ENCODE data around the gene ETV1.

The ETV1 gene

DNA sequence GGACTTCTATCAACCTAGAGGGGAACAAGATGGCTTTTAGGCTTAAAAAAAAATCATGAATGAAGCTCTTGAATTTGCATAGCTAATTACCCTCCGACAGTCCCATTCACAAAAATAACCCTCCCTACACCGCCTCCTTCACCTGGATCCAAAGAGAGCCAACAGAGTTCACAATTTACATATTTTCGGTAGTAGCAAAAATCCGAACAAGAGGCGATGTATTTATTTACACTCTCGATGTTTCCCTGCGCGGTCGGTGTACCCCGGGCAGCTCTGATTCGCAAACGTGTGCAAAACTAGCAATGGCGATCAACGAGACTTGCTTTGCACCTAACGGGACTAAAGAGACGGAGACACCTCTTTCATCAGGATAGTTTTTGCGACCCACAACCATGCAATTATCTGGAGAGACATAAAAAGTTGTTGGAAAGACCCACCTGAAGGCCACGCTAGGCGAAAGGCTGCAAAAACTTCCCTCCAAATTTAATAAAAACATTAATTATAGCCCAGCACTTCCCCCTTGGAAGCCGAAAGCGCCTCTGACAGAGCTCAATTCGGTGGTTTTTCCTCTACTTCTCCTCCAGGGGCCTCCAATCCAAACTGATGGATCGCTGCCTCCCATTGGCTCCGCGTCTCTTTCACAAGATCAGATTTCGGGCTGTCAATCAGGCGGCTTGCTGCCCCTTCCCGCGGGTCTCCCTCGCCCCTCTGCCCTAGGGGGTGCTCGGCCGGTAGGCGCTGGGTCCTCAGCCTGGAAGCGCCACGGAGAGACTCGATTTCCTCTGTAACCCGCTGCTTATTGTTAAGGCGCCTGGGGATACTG is at the start of gene ETV1:
Gene ETV1 (minus strand): TSS at position 541 of the 823 bp plus-strand sequence. CDS start 614 bp downstream, outside the sequence.
- peak; percentile 94 for DNase-seq (ENCODE audit: low read depth, low spot score)

DNA sequence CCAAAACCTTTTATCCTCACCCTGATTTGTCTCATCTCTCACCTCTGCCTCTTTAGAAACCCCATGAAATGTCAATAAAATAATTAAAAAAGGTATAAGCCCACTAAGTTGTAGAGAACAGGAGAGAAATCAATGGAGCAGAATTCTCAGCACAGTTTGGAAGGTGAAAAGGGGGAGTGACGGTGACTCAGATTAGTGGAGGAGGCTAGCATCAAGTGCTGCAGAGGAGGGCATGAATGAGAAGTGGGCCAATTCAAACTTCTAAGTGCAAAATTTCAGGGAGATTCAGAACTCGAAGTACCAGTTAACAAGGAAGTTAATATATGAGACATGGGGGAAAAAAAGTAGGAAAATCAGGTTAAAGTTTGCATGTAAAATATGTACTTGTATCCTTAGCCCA is 34.9 kb upstream of the ETV1 start:
- no peak for DNase-seq (ENCODE audit: low read depth, low spot score)

DNA sequence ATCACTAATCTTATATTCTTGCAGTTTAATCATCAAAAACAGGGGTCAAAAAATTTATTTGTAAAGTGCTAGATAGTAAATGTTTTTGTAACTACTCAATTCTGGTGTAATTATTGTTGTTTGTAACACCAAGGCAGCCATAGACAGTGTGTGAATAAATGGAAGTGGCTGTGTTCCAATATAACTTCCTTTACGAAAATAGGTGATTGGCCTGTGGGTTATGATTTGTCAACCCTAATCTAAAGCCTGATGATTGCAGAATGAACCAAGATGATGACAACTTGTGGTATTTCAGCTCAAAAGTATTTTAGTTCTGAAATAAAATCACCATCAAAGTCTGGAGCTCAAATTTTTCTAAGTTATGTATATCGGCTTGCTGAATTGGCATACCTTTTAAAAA is 34.4 kb upstream of the ETV1 start:
- no peak for DNase-seq (ENCODE audit: low read depth, low spot score)

DNA sequence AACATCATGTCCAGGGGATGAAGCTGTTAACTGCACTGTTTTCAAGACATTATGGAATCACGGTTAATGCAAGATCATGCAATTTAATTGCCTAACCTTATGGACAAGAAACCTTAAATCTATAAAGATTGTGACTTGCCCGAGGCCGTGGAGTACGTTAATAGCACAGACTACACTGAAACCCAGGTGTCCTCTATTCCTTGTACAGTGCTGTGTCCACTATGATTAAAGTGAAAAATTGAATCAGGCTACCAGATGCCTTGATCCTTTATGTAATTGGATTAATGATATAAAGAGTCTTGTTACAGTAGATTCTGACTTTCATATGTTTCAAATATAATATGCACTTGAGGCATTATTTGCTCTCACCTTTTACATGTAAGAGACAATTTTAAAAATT is 33.9 kb upstream of the ETV1 start:
- no peak for DNase-seq (ENCODE audit: low read depth, low spot score)

DNA sequence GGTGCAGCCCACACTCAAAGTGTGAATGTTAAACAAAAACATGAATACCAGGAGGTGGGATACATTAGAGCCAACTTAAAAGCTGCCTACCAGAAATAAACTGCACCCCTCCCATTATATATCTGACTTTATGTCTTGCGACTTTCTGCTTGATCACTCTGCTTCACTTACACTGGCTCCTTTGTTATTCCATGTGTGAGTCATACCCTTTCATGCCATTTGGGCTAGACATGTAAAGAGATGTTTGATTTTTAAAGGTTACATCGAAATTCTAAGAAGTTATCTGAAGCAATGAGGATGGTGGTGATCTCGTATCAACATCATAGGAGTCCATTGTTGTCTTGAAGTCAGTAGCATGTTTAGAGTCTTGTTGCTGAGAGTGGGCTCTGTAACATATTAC is 31.6 kb upstream of the ETV1 start:
- DNase-seq (ENCODE audit: low read depth, low spot score), result no peak

DNA sequence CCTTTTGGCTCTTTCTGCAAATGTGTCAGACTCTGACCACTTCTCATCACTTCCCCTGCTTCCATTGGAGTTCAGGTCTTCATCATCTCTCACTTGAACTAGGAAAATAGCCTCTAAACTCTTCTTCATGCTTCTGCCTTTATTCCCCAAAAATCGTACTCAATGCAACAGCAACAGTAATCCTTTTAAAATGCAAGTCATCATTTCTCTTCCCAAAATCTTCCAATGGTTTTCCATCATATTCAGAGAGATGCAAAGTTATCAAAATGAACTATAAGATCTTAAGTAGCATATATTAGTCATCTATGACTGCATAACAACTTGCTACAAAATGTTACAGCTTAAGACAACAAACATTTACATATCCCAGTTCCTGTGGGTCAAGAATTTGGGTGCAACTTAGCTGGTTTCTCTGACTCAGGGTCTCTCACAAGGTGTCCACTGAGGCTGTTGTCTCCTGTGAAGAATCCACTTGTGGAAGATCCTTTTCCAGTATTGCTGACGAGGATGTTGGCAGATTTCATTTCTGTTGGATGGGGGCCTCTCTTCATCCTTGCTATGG is 31.0 kb upstream of the ETV1 start:
- no peak for DNase-seq (ENCODE audit: low read depth, low spot score)

DNA sequence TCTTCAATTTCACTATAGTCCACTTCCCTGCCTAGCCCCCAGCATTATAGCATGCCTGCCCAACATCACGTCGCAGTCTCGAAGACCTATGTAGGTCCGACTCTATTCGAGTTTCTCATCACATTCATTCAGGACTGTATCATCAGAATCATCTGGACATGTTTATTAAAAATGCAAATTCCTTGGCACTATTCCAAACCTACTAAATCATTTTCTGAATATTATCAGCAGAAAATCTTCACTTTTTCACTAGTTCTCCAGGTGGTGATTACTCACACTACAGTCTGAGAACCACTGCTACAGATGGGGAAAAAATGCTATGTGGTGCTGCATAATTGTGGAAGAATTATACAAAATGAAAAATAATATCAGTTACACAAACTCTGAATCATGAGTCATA is 29.3 kb upstream of the ETV1 start:
- no peak for DNase-seq (ENCODE audit: low read depth, low spot score)

DNA sequence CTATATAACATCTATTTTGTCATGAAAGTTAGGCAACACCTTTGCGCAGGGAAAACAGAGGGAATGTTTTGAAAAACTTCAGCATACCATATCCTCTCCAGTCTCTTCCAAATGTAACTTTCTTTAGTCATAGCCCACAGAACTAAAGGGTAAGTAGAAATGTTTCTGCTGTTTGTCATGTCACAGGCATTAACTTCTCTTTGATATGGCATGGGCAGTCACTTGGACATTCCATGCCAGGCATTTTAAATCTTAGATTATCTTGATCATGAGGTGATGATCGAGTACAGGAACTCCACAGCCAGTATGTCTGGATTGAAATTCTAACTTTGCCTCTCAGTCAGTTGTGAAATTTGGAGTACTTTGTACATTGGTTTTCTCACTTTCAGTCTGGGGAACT is 27.5 kb upstream of the ETV1 start:
- no peak for DNase-seq (ENCODE audit: low read depth, low spot score)

DNA sequence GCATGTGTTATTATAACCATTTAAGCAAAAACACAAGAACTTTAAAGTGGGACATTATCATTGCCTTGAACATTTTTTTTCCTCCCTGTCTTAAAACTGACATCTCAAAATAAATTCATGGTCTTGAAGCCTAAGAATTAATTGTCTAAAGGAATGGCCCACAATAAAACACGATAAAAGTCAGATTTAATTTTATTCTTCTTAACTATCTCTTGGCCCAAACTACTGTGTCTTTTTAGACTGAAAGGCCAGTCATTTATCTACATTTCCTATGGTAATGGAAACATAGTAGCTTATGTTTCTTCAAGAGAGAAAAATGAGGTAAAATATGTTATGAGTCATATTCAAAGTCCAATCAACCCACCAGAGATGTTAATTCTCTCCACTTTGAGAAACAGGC is 24.4 kb upstream of the ETV1 start:
- no peak for DNase-seq (ENCODE audit: low read depth, low spot score)

DNA sequence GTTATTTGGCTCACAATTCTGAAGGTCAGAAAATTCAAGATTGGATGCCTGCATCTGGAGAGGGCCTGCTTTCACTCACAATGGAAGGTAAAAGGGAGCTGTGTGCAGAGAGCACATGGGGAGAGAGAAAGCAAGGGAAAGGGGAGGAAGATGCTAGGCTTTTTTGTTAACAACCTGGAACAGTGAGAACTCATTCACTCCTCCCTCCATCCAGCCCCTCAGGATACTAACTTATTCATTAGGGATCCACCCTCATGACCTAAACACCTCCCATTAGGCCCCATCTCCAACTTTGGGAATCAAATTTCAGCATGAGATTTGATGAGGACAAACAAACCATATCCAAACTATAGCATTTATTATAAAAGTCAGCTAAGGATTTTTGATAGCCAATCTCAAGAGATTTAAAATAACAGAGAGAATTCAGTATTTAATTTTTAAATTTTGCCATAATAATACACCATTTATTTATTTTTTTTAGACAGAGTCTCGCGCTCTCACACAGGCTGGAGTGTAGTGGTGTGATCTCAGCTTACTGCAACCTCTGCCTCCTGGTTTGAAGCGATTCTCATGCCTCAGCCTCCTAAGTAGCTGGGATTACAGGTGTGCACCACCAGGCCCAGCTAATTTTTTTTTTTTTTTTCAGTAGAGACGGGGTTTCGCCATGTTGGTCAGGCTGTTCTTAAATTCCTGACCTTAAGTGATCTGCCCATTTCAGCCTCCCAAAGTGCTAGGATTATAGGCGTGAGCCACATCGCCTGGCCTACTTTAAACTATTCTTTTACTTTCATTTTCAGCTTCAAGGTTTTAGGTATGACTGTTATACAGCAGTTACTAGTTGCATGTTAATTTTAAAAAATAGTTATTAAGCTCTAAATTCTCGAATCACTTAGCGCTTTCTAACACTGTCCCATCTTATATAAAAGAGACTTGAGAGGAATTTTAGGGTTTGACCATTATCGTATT is 20.3 kb upstream of the ETV1 start:
- no peak for DNase-seq (ENCODE audit: low read depth, low spot score)

DNA sequence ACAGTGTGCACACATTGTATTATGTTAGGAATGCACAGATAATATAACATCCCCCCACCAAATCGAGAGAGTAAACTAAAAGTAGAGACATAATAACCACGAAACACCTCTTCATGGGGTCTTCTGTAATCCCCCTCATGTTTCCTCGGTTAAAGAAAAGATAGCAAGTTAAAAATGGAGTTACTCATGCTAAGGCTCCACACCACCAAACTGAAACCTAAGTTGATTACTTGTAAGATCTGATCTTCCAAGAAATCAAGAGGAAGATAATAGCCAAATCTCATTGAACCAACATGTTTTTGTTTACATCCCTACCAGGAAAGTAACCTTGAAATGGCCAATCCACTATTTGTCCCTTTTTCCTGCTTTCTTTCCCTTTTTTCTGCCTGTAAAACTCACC is 11.7 kb upstream of the ETV1 start:
- DNase-seq (ENCODE audit: low read depth, low spot score), result no peak

DNA sequence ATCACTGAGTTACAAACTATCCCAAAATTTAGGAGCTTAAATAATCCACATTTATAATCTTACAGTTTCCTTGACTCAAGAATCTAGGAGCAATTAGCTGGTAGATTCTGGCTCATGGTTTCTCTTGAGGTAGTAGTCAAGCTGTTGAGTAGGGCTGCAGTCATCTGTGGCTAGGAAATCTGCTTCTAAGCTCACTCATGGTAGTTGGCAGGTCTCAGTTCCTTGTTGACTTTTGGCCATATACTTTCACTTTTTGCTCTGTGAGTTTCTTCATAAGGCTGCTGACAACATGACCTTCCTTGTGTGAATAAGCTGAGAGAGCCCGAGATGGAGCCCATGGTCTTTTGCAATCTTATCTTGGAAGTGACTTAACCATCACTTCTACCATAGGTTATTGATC is 10.8 kb upstream of the ETV1 start:
- no peak for DNase-seq (ENCODE audit: low read depth, low spot score)

DNA sequence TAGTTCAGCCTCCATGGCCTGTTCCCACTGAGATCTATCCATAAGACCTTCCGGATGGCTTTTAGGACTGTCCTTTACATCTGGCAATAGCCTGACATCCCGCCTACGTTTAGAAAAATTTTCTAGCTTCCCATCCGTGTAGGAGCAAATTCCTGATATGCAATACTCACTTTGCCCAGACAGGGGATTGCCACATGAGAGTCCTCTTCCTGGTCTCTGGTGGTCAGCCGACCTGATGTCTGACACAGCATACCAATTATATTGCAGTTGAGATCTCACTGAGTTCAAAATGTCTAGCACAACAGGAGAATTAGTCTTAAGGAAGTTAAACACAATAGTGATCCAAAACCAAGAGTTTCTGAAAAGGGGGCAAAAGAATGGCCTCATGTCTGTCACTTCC is 9.4 kb upstream of the ETV1 start:
- no peak for DNase-seq (ENCODE audit: low read depth, low spot score)

DNA sequence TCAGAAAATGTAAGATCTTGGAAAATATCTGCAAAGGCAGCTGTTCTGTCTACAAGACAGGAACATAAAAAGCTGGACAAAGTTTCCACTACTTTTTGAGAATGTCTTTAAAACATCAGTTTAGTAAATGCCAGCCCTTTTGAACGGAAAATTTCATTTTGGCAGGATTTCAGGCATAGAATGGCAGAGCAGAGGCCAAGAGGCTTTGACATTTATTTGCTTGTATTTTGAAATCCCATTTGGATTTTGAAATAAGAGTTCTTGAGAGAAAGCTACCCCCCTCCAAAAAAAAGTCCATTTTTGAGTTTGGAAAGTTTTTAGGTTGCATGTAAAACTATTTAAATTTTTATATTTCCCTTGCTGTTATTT is 3.1 kb upstream of the ETV1 start:
- DNase-seq (ENCODE audit: low read depth, low spot score), result no peak

DNA sequence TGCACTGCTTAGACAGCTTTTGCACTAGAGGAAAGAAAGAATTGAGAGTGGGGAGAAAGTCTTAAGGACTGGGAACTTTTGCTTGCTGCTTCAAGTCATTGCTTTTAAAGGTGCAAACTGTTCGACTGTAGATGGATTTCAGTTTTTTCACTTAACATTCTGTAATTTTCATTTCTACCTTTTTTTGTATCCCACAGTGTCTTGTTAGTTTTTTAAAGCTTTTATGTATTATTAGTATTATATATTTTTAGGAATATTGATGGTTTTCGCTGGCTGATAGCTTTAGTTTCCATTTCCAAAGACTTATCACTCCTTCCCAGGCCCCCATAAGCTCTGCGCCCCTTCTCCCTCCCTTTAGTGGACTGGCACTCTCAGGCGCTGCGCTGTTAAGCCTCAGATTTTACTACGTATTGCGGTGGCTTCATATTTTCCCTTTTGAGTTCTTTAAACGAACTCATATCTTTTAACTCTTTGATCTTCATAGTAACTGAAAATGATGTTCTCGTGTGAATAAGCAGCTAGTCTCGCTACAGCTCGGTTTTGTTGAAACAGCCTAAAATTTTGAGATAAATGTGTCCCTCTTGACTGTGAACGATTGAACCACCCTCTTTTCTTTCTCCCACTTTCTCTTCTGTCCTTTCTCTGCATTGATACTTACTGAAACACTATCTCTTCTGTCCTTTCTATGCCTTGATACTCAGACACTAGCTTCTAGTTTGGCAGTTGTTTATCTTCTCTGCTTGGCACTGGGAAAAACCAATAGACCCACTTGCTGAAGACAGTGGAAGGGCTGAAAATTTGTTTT is 2.5 kb upstream of the ETV1 start:
- DNase-seq (ENCODE audit: low read depth, low spot score), result no peak

DNA sequence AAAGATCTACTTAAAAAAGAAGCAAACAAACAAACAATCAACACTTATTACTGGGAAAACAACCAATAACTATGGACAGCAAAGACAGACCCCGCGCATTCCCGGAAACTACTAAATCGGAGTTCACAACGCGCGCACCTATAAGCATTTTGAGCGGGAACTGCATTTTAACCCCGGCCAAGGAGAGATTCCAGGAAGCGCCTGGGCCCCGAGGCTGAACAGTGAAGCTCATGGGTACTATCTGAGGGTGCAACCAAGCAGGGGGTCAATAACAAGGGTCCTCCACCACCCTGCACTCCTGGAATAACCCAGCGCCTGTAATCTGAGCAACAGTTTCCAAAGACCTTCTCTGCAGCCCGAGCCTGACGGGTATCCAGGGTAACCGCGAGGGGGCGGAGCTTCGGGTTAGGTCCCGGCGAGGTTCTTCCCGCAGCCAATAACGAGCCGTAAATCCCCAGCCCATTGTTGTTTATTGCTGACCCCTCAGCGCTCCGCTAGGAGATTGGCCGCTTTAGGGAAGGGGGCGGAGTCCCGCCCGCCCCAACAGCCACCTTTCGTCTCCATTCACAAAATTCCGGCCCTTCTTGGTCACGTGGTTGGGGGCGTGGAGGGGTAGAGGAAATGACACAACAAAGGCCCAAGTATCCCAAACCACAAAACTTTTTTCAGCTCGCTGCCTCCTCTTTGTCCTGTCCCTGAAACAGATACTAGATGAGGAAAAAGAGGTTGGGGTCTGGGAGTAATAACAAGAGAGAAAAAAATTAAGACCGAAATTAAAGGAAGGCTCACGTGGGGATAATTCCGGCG is 1.7 kb upstream of the ETV1 start:
- peak; percentile 100 for DNase-seq (ENCODE audit: low read depth, low spot score)

DNA sequence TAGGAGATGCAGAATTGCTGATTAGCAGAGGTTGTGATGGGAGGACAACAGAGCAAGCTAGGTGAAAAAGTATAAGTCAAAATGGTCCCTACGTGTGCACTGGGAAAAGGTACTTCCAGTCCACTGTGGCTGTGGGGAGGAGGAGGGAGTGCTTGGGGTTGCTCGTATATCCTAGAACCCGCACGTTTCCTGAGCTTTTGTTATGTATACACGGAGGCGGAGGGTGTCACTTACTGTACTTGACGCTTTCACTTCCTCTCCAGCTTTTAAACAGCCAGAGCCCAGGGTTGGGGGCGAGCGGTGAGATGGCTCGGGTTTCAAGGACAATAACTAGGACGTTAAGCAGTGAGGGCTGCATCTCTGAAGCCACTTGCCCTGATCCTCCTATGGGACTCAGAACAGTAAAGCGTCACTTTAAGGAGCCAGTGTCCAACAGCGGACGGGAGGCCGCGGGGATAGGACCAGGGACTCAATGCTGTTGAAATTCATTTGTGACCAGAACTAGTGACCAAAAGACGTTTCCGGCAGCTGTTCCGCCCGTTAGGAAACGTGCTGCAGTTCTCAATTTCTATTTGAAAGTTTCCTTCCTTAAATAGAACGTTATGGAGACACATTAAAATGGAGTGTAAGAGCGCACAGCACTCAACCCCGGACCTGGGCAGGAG is 985 bp upstream of the ETV1 start:
- DNase-seq (ENCODE audit: low read depth, low spot score), result peak; percentile 93

DNA sequence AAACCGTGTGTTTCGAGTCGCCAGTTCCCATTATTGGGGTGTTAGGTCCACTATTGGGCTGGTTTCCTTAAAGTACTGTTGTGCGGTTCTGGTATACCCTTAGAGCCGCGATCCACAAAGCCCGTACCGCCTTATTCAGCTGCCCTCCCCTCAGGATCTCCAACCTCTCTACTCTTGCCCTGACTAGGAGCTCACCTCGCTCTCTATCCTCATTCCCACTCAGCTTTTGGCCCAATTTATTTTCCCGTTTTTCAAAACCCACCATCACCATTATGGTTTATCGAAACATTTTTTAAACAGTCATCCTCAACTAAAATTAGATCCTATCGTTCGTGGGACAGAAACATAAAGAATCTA is 461 bp upstream of the ETV1 start:
- no peak for DNase-seq (ENCODE audit: low read depth, low spot score)

DNA sequence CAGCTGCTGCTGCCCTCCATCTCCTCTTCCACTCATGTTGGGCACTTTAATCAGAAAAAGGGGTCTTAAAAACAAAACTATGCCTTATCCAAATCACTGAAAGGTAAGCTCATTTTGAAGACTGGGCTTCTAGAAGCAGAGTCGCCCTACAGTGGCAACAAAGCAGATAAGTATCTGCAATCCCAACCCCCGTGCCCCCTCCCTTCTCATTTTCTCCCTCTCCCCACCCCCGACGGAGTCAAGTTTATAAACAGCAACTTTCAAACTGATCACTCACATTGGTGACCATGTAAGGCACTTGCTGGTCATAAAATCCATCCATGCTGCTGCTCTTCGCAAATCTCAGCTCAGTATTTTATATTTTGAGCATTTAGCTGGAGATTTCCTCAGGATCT is 738 bp downstream of the ETV1 start:
- peak; percentile 49 for DNase-seq (ENCODE audit: low read depth, low spot score)

DNA sequence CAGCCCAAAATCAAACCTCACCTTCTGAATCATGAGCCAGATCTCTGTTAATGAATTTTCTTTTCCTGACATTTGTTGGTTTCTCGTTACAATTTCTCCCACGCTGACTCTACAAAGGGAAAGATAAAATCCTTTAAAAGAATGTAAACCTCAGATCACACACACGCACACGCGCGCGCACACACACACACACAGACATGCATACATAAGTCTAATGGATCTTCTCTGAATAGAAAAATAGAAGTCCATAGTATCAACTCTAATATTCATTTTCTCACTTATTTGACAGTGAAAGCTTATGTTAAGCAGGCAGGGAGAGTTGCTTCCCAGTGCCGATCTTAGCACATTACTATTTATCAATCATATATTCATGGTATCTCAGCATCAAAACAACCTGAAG is 1.4 kb downstream of the ETV1 start:
- DNase-seq (ENCODE audit: low read depth, low spot score), result no peak

Measured in ELF-1 (cell line).